ENCODE results near the gene MYLK4.

The MYLK4 gene

DNA sequence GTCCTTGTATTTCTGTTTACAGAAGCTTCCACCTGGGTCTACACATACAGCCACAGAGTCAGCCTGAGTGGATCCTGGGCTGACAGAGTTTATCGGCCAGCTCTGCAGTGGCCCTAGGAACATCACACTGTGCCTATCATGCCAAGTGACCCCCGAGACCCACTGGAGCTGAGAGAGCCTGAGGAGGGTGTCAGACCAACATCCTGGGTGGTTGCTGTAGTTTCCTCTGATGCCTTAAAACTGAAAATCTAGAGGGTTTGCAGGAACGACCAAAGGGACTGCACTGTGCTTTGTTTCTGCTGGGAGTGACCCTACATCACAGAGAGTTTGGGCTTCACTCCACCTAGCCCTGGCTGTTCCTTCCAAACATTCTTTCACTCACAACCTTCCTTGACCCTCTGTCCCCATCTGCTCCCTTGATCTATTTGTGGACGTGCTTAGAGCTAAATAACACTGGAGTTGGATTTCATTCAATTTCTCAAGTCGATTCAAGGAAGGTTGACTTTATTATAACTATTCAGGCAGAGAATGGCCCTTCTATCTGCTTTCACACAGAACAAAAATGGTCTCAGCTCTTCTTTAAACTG, 18.1 kb downstream of the MYLK4 start:
- DNase-seq, result no peak

DNA sequence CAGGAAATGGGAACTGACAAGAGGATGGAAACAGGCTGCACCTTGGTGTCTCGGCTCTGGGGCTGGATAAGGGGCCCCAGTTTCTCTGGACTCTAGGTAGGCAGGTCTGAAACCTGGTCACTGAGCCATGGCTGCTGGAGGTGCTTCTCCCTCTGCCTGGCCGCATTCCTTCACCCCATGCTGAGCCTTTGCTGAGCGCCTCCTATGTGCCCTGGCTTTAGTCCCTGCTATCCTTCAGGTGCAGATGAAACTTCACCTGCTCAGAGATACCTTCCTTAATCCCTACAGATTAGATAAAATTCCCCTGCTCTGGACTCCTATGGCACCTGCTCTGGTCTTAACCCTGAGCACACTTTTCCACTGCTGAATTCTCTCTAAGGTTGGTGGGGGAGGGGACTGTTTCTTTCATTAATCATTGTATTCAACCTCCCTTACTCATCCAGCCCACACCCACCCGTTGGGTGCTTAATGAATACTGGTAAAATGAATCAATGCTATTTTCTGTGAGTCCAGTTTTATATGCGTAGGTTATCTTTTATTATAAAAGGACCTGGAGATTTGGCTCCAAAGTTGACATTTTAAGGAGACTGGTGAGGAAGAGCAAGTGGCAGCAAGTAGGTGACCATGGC, 19.3 kb downstream of the MYLK4 start:
- DNase-seq, result peak; percentile 52

DNA sequence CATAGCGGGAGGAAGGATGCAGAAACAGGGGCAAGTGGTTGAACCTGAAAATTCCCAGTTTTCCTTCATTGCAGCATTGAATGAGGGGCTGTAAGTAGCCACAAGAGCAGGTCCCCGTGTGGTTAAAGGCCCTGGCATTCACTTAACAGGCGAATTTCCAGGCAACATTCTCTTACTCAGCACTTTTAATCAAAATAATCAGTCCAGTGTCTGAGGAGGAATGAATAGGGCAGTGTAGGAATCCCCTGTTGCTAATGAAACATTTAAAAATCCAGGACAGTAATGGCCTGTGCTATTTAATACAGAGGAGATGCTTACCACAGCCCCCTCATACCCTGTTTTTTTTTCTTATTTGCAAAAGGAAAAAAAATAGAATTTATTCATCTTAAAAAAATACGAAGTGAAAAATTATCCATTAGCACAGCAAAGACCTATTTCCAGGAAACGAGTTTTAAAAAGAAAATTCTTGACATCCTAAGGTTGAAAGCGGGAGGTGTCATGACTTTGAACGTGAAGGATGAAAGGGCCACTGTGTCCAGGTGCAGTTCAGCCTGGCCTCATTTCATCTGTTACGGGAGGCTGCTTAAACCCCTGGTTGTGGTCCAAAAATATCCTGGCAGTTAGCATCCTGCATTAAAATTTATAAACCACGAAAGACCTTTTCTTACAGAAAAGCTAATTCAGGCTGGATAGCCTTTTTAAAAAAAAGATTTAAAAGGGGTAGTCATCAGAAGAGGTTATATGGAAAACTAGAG, 20.2 kb downstream of the MYLK4 start:
- no peak for DNase-seq

DNA sequence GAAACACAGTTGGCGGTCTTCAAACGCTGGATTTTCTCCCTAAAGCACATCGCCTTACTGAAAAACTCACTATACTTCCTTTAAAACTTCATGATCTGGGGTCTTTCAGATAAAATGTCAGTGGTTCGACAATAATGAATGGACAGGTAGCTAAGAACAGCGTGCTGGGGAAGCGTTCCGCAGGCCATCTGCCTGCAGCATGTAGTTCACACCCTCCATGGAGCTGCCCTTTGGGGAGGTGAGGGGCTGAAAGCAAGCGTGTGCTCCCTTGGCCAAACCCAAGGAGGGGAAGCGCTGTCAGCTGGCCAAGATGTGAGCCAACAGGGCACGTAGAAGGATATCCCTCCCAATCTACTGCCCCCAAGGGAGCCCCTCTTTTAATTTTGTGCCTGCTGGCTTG, 20.8 kb downstream of the MYLK4 start:
- DNase-seq, result no peak

DNA sequence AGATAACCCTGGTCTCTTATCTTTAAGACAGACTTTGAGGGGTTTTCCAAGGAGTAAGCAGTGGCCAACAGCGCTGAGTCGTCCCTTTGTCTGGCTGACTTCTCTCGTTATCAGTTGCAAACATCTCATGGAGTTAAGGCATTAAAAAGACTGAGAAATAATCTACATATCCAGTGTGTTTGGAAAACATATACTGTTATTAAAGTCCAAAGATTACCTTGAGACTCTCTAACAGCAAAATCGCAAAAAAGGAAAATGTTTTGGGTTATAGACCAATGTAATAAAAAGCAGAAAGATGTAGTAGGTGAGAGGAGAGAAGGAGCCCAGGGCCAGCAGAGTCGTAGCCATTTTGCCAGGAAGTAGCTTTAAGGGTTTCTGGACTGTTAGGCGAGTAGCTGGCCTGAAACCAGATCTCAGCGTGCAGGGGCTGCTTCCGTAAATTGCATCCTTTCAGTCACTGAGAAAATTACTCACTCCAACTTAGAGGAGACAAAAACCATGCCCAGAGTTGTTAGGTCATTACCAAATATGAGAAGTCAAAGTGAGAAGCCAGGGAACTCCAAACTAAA, 24.6 kb downstream of the MYLK4 start:
- no peak for DNase-seq

DNA sequence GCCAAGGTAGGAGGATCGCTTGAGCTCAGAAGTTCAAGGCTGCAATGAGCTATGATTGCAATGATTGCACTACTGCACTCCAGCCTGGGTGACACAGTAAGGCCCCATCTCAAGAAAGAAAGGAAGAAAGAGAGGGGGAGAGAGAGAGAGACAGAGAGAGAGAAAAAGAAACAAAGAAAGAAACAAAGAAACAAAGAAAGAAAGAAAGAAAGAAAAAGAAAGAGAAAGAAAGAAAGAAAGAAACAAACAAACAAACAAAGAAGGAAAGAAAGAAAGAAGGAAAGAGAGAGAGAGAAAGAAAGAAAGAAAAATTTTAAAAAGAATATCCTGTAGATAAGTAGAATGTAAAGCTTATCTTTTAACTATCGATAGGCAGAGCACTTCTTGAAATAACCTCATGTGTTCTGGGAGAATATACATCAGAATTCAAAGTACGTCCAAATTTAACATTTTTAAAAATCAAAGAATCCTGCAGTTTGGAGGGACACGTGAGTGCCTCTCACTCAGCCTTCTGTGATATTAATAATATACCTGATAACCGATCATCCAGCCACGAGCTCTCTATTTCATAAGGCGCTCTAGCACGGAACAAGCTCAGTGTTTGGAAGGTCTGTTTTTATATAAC, 25.2 kb downstream of the MYLK4 start:
- no peak for DNase-seq

DNA sequence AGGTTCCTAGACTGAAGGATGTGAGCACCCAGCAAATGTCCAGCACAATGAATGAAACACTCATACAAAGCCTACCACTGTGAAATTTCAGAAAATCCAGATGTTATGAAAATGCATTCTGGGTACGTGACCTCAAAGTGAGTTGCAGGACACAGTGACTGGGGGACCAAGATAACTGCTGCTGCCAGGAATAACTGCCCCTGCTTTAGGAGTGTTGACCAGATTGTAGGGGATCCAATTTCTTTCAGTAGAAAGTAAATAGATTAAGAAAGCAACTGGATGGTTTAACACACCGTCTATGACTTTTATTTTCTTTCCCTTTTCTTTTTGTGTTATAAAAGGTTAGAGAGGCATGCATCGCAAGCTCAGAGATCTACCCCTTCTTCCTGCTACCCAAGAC, 29.5 kb downstream of the MYLK4 start:
- no peak for DNase-seq

DNA sequence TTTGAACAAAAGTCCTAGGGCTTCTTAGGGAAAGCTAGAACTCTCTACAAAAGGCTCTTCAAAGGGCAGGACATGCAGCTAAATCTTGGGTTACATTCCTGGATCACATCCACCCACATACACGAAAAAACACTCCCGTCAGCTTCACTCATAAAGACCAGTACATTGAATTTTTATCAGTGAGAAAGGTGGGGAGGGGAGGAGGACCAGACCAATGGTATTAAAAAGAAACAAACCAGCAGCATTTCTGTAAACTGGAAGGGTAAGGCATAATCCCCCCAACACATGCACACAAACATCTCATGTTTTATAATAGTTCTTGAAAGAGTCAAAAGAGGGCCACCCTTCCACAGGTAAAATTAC, 31.6 kb downstream of the MYLK4 start:
- DNase-seq, result no peak

DNA sequence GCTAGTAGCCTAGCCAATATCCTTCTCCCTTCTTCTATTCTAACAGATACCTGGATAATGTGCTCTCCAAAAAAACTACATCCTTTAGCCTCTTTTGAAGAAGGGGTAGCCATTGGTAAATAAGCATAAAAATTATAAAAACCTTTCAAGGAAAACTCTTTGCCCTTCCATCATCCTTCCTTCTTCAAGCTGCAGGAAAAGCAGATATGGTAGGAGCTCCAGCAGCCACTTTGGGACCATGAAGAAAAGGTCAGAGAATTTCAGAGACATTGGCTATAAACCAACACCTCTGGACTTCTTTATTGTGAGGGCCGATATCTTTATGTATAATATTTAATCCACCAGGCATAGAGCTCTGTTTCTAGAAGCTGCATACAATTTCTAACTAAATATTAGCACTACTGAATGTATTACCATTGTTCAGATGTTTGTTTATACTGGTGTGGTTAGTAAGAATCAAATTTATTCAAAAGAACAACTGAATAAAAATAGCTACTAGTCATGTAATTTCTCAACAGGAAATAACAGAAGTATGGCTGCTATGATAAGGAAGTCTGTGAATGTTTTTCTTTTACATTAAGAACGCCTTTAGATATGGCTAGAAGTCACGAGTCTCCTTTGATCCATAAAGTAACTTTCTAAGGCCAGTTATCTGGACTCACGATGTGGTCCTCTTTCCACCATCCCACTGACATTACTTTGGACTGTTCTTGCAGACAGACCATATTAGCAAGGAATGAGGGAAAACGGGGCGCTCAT, 32.2 kb downstream of the MYLK4 start:
- no peak for DNase-seq

DNA sequence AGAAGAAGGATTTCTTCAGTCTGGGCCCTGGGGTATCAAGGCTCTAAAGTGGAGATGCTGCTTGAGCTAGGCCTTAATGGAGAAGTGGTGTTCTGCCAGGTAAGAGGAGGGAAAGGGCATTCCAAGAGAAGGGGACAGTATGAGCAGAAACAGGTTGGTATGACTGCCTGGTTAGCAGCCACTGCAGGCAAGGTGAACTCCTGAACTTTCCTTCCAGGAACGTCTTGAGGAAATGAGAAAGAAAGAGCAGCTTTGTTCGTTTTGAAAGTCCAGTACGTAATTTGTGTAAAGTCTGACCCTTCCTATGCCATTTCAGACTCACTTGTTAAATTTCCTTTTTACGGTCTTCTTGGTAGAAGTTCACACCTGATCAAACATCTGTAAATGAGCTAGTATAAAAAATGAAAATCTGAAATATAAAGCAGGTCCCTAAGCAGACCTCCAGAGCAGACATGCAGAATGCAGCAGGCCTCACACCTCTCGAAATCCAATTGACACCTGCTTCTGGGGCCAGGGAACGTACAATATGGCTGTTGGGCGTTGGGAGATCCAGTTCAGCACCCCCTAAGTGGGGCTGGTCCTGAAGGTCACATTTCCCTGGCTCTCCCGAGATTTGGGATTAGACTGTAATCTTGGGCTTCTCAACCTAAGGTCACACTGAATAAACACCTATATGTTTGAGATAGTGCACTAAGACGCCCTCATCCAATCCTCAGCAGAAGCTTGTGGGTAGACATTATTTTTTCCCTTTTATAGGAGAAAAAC, 33.6 kb downstream of the MYLK4 start:
- DNase-seq, result no peak

DNA sequence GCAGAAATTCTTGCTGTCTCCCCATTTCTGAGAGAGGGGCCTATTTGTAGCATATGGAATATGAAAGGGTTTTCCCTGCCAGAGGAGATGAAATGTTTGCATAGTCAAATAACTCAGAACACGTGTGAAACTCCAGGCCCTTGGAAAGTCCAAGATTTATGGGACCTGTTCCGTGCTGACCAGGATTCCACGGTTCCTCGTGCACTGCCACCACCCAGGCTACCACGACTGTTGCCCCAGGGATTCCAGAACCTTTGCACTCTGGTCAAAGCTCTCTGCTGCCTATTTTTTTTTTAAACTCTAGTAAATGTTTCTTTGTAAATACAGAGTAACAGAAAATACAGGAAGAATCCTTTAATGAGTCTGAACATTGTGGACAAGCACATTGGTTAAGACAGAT, 35.0 kb downstream of the MYLK4 start:
- DNase-seq, result no peak

DNA sequence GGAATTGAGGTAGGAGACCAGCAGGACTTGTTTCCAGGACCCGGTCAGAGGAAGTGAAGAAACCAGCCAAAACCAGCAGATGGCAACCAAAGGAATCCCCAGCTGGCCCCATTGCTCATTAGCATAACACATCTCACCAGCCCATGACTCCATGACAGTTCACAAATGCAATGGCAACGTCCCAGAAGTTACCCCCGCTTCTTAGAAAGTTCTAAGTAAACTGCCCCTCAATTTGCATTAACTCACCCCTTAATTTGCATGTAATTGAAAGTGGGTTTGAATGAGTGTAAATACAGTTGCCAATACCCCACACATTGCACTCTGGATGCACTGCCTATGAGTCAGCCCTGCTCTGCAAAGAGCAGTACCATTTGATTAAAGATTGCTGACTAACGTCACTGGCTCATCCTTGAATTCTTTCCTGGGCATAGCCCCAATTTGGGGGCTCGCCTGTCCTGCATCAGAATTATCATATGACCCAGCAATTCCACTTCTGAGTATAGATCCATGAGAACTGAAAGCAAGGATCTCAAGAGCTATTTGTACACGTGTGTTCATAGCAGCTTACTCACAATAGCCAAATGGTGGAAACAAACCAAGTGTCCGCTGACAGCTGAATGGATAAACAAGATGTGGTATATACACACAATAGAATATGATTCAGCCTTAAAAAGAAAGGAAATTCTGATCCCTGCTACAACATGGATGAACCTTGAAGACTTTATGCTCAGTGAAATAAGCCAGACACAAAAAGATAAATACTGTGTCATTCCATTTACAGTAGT, 36.4 kb downstream of the MYLK4 start:
- peak; percentile 36 for DNase-seq

DNA sequence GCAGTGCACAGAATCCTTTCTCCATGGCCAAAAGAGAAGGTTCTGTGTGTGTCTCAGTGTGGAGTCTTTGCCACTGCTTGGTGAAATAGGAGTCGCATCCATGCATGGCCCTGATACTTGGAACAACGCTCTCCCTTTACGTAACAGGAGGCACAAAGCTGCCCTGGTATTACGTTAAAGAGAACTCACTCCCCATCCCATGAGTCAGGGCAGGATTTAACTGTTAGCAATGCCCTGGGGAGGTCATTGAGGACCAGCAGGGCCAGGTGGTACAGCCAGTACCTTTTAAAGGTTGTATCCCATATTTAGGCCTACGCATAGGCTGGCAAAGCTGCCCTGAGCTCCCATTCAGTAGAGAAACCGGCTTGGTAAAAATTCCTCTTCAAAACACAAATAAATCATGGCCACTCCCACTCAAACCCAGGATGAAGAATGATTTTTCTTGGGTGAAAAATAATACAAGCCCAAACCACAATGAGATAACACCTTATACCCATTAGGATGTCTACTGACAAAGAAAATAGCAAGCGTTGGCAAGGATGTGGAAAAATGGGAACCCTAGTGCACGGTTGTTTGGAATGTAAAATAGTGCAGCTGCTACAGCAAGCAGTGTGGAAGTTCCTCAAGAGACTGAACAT, 37.1 kb downstream of the MYLK4 start:
- DNase-seq, result no peak

DNA sequence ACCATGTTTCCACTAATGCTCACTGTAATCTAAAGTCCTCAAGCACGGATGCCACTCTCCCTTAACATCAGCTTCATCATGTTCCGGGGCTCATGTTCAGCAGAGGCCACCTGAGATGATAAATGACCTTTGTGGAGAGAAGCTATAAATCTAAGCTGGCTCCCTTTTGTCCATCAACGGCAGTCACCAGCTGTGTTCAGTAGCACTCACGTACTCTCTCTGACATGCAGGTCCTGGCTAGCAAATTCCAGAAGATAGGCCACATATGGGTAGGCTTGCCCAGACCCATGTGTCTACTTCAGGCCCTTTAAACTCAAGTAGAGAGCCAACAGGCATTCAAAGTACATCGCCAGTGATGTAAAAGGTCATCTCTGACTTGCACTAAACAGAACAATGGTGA, 38.6 kb downstream of the MYLK4 start:
- no peak for DNase-seq

DNA sequence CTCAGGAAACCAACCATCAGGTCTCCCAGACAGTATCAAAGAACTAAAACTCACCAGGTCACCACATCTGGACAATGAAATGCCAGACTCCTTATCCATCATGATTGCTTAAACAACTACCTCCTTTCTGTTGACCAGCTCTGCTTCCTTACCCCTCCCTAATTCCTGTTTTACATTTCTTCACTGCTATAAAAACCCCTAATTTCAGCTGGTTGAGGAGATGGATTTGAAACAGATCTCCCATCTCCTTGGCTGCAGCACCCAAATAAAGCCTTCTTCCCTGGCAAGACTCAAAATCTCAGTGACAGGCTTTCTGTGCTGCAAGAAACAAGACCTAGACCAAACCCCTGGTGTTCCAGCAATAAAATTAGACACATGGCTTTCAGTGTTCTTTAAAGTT, 40.3 kb downstream of the MYLK4 start:
- no peak for DNase-seq

DNA sequence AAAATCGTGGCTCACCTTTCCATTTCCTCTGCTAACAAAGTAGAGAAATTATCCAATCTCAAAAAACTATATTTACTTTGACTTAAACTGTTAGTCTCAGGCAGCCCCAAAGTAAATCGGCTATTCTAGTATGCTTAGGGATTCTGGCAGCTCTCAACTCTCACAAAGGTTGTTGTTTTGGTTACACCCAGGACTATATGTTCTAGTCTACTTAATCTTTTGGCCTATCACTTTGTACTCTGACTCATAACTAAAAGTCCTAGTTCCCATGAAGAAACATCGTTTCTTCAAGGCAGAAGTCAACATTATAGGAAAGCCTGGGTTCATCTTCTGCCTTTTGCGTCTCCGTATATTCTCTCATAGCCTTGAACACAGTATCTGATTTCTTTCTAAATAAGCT, 42.3 kb downstream of the MYLK4 start:
- DNase-seq, result no peak

DNA sequence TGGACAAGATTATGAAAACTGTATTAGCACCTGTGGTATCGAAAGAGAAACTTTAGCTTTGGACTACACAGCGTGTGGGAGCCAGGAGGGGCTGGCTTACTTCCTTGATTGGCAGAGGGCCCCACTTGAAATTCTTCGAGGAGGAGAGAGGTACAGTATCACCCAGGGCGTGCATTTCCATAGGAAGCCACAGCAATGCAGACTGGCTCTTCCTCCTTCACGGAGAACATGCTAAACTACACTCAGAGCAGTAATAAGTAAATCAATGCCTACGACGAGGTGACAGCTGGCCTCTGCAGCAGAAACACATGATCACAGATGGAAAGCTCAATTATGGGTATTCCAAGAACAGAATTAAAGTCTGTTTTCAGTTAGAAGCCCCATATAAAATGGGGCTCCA, 44.2 kb downstream of the MYLK4 start:
- no peak for DNase-seq

DNA sequence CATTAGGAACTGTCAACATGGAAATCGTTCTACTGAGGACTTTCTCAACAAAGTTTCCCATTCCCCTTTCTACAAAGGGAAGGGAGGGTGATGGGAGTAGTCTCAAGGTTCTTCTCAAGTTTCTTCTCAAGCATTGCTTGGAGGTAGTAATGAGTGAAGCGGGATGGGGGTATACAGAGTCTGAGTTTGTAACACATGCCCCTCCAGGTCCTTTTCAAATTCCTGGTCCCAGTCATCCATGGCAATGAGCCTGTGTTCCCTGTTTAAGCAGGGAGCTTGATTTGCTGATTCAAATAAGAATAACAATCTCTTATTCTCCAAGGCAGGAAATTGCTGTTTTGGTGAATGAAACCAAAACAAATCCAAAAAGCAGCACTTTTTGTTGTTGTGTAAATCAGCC, 45.5 kb downstream of the MYLK4 start:
- no peak for DNase-seq

DNA sequence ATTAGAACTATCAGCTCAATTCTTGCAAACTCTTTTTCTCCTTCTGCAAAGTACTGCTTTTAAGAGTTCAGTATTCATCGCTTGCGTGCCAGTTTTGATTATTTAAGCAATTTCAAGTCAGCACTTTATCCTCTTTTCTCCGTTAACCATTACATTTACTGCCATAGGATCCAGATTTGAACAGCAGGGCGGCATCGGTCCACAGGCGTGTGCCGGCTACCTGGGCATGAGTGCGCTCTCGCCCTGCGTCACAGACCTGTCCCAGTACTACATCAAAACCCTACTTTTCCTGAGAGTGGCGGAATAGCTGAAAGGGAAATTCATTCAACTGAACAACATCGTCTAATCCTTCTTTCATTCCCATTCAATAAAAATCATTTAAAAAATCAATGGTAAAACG, 53.4 kb downstream of the MYLK4 start:
- no peak for DNase-seq

DNA sequence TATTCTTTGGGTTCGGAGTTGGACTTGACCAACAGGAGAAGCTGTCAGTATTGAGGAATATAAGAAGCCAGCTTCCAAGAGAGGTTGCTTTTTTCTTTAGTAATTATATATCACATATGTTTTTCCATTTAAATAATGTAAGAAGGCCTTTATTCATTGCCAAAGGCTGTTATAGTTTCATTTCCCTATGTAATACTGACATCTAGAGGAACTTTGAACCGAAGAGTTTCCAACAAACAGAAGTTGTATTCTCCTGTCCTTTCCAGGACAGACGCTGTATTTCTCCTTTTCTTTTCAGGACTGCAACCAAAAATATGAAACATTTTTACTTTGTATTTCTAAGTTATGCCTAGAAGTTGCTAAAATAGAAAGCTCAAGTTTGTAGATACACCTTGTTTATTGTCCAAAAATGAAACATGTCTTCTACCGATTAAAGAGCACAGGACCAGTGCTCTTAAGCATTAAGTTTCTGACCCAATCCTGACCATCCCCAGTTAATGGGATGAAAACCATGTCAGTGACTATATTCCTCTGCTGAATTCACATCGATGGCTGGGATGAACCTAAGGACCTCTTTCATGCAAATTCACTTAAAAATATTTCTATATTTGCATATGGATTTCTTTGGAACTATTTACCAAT, 55.1 kb downstream of the MYLK4 start:
- DNase-seq, result peak; percentile 9

All from kidney glomerular epithelial cell (primary cell).